T-helper 9 cell (primary cell): ENCODE results near the gene BLVRB.
"Not testable (repeated sequence)": the region's sequence is repeated elsewhere in the genome, so short reads cannot be mapped to it uniquely, and the experiment has no call there.

Experiments
- DNase-seq: peaks from one replicate; pipeline ENCODE4 v3.0.0-alpha.2; 2020
- total RNA-seq, 2 donors: gene quantifications; one replicate each; lab custom pipeline; 2026; lab: John Stamatoyannopoulos, UW

The BLVRB gene
- 4.6 to 10.7 reads per million in 2 donors for total RNA-seq

- DNase-seq = peak; percentile 100
Observed at GRCh38 chr19:40465557-40466218, at the start of gene BLVRB. BLVRB (minus strand) TSS chr19:40465745; CDS start chr19:40465688, 57 bp downstream.

- no peak for DNase-seq
Observed at GRCh38 chr19:40513741-40514315, 48.3 kb upstream of the BLVRB start.

GRCh38 chr19:40513345-40513678 is 47.8 kb upstream of the BLVRB start:
- no peak for DNase-seq

- no peak for DNase-seq
Observed at GRCh38 chr19:40512473-40513344, 47.2 kb upstream of the BLVRB start.

GRCh38 chr19:40512110-40512472 is 46.5 kb upstream of the BLVRB start:
- no peak for DNase-seq

GRCh38 chr19:40511487-40511886 is 45.9 kb upstream of the BLVRB start:
- no peak for DNase-seq

GRCh38 chr19:40510526-40511115 is 45.1 kb upstream of the BLVRB start:
- no peak for DNase-seq

GRCh38 chr19:40508739-40509260 is 43.3 kb upstream of the BLVRB start:
- DNase-seq = no peak

GRCh38 chr19:40507892-40508291 is 42.3 kb upstream of the BLVRB start:
- DNase-seq = no peak

GRCh38 chr19:40506099-40506498 is 40.6 kb upstream of the BLVRB start:
- DNase-seq = no peak

GRCh38 chr19:40503320-40503695 is 37.8 kb upstream of the BLVRB start:
- DNase-seq = no peak

- DNase-seq = no peak
Observed at GRCh38 chr19:40502647-40503319, 37.2 kb upstream of the BLVRB start.

GRCh38 chr19:40502081-40502480 is 36.5 kb upstream of the BLVRB start:
- no peak for DNase-seq

- DNase-seq = no peak
Observed at GRCh38 chr19:40501599-40501998, 36.1 kb upstream of the BLVRB start.

GRCh38 chr19:40500678-40501530 is 35.4 kb upstream of the BLVRB start:
- not testable (repeated sequence) for DNase-seq

- DNase-seq = no peak
Observed at GRCh38 chr19:40499320-40499719, 33.8 kb upstream of the BLVRB start.

GRCh38 chr19:40497214-40497613 is 31.7 kb upstream of the BLVRB start:
- DNase-seq = no peak

- no peak for DNase-seq
Observed at GRCh38 chr19:40494191-40494838, 28.8 kb upstream of the BLVRB start.

- DNase-seq = no peak
Observed at GRCh38 chr19:40493778-40494177, 28.2 kb upstream of the BLVRB start.

GRCh38 chr19:40492274-40492673 is 26.7 kb upstream of the BLVRB start:
- no peak for DNase-seq

GRCh38 chr19:40489882-40490230 is 24.3 kb upstream of the BLVRB start:
- DNase-seq = no peak
